DMS53 treated with DMSO at 0.1 percent for 48 hours (cell line): ENCODE data around the gene ALDH18A1.
"Not testable (repeated sequence)": the region's sequence is repeated elsewhere in the genome, so short reads cannot be mapped to it uniquely, and the experiment has no call there.

Experiments
- DNase-seq: peaks from one replicate; lab custom pipeline; 2025; ENCODE audit not compliant: unreplicated experiment; lab: John Stamatoyannopoulos, UW

The ALDH18A1 gene

DNA sequence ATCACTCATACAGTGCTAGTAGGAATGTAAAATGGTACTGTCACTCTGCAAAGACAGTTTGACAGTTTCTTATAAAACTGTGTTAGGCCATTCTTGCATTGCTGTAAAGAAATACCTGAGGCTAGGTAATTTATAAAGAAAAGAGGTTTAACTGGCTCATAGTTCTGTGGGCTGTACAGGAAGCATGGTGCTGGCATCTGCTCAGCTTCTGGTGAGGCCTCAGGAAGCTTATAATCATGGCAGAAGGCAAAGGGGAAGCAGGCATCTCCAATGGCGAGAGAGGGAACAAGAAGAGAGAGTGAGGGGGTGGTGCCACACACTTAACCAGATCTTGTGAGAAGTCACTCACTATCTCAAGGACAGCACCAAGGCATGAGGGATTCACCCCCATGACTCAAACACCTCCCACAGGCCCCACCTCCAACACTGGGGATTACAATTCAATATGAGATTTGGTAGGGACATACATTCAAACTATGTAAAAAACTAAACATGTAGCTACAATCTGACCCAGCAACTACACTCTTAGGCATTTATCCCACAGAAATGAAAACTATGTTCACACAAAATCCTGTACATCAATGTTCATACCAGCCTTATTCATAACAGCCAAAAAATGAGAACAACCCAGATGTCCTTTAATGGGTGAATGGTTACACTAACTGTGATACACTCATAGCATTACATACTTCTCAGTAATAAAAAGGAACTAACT, 5.0 kb downstream of the ALDH18A1 start:
- DNase-seq, result no peak

DNA sequence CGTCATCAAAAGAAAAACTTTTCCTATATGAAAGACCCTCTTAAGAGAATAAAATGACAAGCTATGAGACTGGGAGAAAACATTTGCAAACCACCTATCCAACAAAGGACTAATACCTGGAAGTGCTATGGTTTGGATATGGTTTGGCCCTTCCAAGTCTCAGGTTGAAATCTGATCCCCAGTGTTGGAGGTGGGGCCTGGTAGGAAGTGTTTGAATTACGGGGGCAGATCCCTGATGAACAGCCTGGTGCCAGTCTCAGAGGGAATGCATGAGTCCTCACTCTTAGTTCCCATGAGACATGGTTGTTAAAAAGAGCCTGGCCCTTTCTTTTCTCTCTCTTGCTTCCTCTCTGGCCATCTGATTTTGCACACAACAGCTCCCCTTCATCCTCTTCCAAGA, 6.3 kb downstream of the ALDH18A1 start:
- DNase-seq, result no peak

DNA sequence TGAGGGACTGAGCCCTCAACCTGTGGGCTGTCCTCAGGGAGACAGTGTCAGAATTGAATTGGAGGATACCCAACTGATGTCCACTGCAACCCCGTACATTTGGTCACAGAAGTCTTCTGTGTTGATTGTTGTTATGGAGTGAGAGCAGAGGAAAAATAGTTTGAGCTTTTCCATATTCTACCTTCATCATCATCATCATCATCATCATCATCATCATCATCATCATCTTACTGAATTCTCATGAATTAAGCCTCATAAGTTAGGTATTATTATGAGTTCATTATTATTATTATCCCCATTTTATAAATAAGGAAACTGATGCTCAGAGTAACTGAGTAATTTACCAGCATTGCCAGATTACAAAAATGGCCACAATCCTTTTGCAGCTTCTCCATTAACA, 8.4 kb downstream of the ALDH18A1 start:
- no peak for DNase-seq

DNA sequence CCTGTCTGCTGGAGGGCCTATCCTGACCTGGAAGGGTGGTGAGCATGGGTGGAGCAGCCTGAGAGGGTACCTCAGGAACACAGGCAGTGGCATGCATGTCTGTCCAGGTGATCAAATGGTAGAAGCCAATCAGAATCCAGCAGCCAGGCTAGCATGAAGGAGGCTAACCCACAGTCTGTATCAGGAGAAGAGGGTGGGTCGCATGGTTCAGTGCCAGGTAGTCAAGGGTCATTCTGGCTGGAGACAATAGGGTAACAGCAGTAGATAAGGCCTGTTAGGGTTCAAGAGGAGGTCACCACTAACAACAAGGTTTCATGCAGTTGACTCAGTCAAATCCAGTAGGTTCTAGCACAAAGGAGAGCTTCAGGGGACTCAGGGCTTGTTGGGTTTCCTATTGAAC, 10.4 kb downstream of the ALDH18A1 start:
- no peak for DNase-seq

DNA sequence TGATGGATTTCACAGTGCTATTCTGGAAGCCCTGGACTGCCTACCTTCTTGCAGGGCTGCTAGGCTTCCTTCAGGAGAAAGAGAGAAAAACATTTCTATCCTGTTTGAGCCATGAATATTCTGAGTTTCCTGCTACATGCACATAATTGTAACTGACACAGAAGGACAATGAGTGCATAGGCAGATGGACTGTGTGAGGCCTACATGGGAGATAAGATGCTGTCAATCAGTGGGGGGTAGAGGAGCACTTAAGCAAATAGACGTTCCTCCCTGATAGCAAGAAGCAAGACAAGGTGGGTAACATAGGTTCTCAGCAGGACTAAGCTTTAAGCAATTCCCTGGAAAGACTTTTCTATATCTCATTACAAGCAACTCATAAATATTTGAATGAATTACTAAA, 11.6 kb downstream of the ALDH18A1 start:
- DNase-seq, result no peak

DNA sequence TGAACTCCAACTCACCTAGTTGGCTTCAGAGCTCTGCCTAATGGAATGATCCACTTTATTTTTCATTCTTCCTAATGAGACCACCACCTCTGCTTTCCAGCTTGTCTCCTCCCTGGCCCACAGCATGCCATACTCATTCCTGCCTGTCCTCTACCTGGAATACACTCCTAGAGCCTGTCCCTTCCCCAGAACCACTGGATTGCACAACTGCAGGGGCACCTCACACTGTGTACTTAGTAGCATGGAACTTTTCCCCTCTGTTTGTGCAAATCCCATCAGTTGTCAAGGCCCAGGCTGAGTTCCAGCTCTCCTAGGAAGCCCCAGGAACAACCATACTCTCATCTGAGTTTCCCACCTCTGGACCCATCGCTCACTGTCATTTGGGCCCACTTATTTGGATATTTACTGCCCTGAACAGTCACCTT, 15.6 kb downstream of the ALDH18A1 start:
- no peak for DNase-seq

DNA sequence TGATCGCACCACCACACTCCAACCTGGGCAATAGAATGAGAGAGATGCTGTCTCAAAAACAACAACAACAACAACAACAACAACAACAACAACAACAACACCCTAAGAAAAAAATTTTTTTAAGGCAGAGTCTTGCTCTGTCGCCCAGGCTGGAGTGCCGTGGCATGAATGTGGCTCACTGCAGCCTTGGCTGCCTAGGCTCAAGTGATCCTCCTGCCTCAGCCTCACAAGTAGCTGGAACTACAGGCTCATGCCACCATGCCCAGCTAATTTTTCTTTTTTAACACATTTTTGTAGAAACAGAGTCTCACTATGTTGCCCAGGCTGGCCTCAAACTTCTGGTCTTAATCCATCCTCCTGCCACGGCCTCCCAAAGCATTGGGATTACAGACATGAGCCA, 18.6 kb downstream of the ALDH18A1 start:
- no peak for DNase-seq

DNA sequence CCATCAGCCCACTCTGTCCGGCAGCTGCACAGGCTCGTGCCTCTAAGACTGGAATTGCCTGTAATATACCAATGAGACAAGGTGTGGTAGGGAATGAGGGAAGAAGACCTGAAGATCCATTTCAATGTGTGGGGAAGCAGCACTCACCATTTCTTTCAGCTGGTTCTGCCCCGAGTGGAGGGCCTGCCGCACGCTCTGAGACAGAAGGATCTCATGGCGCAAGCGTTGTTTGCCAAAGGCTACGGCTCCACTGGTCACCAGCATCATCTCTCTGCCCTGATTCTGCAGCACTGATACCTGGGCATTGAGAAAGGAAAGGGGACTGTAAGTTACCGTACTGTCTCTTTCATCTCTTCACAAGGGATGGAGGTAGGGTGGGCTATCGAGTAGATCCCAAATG, 19.4 kb downstream of the ALDH18A1 start:
- no peak for DNase-seq

DNA sequence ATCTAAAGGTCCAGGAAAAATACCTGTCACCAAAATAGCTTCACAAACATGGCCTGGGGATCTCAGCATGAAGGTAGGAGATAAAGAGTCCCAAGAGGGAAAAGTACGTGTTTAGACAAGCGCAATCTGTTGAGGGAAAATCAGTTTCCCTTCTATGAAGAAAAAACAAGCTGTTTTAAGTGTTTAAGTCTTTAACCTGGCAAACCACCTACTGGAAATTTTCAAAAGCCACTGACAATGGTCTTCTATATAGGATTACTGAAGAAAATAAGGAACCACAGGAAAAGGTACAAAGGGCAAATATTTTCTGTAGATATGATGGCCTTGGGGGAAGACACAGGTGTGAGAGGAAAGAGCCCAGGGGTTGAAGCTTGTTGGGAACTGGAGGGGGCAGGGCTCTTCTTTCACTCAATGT, 21.2 kb downstream of the ALDH18A1 start:
- DNase-seq, result no peak

DNA sequence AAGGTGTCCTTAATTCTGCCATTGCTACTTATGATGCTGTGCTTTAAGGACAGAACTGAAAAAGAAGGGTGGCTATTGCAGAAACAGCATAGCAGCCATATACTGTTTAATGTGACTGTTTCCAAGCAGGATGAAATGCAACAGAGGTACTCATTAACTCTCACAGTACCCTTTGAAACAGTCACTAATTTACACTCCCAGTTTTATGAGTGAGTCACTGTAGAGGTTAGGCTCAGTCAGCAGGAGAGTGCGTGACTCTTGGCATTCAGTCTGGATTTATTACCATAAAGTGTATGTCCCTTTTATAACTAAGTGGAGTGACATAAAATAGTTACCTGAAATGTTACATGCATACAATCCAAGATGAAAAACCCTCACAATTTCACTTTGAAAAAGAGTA, 27.7 kb downstream of the ALDH18A1 start:
- DNase-seq, result no peak

DNA sequence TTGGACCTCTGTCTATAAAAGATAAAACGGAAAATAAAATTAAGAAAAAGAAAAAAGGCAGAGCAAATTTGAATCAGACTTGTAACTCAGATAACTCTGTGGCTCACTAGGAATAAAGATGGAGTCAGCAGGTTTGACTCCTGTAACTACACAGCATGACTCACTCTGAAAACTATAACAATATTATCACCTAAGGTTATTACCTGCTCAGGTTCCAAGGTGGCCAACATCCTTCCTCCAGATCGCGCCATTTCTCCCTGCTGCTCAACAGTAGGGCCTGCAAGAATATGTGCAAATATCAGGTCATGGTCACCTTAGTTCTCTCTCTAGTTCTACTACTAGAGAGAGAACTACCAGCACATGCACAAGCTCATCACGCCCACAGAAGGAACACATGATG, 30.0 kb downstream of the ALDH18A1 start:
- no peak for DNase-seq

DNA sequence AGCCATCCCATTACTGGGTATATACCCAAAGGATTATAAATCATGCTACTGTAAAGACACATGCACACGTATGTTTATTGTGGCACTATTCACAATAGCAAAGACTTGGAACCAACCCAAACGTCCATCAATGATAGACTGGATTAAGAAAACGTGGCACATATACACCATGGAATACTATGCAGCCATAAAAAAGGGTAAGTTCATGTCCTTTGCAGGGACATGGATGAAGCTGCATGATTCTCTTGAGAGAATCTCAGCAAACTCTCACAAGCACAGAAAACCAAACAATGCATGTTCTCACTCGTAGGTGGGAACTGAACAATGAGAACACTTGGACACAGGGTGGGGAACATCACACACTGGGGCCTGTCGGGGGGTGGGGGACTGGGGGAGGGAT, 36.1 kb downstream of the ALDH18A1 start:
- not testable (repeated sequence) for DNase-seq

DNA sequence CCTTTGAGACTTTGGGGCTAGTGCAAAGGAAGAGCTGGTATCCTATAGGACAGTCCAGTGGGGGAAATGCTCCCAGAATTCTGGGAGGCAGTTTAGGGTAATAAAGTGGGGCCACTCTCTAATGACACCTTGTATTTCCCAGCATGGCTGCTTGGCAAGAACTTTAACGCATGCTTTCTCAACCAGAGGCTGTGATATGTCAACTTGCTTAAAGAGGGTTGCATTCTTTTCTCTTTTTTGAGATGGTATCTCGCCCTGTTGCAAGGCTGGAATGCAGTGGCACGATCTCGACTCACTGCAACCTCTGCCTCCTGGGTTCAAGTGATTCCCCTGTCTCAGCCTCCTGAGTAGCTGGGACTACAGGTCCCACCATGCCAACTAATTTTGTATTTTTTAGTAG, 38.4 kb downstream of the ALDH18A1 start:
- DNase-seq, result no peak

DNA sequence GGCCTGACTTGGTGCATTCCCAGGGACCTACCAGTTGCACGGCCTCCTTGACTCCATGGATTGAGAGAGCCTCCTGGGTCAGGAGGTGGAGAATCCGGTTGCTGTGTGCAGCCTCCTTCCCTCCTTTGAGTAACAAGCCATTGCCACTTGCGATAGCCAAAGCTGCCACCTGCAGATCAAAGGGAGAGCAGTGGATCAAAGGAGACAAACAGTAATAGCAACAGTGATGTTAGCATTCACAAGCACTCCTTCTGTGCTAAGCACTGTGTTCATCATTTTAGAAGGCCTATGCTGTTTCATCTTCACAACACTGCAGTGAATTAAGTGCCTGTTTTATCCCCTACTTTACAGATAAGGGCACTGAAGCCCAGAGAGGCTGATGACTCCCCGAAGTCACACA, 40.1 kb downstream of the ALDH18A1 start:
- no peak for DNase-seq

DNA sequence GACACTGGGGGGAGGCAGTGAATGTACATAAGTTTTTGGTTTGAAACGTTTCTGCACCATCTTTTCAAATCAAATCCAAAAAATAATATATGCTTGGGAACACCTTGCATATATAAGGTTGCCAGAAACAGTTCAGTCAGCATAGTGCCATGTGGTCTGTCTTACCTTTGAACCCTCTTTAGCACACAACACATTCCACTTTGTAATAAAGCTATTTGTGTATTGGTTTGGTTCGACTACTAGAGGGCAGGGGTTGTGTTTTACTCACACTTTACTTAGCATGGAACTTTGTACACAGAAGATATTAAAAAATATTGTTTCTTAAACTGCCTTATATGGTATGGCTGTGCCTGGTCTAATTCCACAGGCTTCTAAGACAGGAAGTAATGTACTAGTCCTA, 43.2 kb downstream of the ALDH18A1 start:
- DNase-seq, result no peak

DNA sequence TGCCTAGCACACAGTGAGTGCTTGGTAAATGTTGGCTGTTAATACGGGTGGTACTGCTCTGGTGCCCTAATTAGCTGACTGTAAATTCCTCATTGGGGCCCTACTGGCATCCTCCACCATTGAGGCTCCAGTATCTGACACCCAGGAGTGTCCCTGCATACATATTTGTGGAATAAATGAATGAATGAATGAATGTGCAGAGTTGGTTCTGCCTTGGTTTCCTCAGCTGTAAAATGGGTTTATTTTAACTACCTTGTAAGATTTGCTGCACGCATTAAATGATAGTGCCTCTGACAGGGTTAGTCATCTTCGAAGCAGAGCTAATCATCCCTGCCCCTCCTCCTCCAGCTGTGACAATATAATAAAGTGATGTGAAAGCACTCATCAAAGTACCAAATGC, 45.8 kb downstream of the ALDH18A1 start:
- DNase-seq, result no peak

DNA sequence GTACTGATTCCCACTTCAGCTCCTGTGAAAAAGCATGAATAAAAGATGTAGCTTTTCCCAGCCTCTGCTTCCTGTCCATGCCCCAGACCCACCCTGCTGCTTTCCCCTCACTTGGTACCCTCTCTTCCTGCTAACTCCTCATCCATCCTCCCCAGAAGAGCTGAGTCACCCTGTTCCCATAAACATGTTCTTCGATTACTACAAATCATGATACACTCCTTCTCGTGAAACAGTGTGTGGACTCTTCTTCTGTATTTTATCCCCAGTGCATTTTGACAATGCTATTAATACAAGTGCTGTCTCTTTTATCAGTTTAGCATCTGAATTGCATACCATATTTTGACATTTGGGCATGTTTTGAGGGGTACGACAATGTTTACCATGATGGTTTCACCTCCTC, 49.6 kb downstream of the ALDH18A1 start:
- no peak for DNase-seq

DNA sequence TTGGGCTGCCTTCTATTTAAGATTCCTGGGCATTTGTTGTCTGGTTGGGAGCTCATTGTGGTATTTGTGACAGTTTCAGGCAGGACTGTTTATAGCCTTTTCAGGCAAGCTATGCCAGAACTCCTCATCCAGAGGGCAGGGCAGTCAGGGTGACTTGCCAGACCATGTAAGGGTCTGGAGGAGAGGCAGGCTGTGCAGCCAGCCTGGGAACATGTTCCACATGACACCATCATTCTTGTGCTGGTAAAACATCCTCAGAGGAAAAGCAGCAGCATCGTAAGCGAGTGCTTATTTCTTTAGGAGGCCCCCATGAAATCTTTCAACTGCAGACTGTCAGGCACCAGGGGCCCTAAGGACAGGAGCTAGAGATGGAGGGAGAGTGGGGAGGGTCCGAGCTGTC, 51.3 kb downstream of the ALDH18A1 start:
- no peak for DNase-seq

DNA sequence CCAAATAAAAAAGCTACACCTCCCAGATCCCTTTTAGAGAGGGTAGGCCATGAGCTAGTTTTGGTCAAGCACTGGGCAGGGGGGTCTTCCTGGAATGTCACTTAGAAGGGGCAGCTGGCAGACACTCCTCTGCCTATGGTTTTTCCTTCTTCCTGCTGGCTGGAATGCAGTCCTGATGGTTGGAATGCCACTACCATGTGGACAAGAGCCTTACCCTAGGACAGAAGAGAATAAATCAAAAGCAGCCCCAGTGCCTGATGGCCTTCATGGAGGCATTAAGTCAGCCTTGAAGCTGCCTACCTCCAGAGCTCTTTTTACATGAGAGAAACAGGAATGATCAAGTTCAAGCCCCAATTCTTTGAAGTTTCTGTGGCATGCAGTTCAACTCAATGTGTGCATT, 51.9 kb downstream of the ALDH18A1 start:
- DNase-seq, result no peak

DNA sequence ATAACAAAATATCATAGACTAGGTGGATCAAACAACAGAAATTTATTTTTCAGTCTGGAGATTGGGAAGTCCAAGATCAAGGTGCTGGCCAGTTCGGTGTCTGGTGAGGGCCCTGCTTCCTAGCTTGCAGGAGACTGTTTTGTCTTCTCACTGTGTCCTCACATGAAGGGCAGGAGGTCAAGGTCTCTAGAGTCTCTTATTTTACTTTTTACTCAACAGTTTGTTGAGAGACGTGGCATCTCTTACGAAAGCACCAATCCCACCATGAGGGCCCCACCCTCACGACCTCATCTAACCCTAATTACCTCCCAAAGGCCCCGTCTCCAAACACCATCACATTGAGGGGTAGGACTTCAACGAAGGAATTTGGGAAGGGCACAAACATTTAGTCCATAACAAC, 54.1 kb downstream of the ALDH18A1 start:
- DNase-seq, result no peak

DNA sequence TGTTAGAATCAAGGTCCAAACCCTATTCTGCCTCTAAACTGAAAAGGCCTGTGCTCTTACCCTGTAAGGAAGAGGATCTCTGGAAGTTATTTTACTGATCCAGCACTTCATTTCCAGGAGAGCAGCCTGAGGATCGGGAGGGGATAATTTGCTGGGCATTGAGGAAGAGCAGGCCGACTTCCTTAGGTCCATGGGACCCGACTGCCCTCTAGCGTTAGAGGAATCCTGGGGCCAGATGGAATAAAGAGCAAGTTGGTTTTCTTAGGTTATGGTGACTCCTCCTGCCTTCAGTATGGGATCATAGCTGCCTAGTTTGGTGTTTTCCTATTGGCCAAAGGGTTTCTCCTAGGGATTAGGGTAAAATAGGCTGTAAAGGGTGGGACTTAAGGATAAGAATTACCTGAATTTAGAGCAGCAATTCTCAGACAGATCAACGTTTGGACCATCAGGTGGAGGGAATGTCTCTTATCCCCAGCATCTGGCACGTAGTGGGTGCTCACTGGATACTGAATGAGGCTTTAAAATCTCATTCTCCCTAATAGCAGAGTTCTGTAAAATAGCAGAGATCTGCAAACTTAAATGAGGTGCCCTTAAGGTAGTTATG, 55.3 kb downstream of the ALDH18A1 start:
- peak; percentile 85 for DNase-seq

DNA sequence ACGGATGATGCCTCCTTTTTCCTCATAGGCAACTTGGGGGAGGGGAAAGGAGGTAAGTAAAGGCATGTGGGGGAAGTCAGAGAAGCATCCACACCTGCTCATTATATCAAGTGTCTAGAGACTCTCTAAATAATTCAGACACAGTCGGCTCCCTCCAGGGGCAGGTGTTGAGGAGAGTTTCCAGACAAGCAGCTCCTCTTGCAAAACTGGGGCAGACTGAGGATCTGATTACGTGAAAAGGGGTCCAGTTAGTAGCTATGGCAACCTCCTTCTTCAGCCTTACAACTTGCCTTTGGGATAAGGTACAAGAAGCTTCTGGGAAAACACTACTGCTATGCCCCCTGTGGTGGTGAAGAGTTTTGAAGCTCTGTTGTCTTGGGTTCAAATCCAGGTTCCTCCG, 56.4 kb downstream of the ALDH18A1 start:
- no peak for DNase-seq

DNA sequence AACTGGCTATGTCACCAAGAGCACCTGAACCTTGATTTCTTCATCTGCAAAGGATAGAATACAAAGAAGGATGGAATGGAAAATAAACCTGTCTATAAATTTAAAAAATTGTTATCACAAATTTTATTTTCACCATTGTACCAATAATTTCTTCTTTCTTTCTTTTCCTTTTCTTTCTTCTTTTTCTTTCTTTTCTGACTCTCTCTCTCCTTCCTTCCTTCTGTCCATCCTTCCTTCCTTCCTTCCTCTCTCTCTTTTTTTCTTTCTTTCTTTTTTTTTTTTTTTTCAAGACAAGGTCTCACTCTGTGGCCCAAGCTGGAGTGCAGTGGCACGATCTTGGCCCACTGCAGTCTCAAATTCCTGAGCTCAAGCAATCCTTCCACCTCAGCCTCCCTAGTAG, 58.7 kb downstream of the ALDH18A1 start:
- DNase-seq, result no peak
